Kidney epithelial cell (primary cell): ENCODE measurements around the gene BPIFA3. TPM values are rescaled to one million over a fixed set of nuclear protein-coding genes. Genes with fewer than 3 reads are reported as not detected.

ENCODE experiments used
- DNase-seq: peaks from one replicate; pipeline ENCODE4 v3.0.0-alpha.2; 2010; ENCODE audit warnings: low read depth
- H3K27me3 ChIP-seq: 2 replicates; pipeline ENCODE4 v1.6.0; 2011; ENCODE audit warnings: low read length; ENCODE audit not compliant: control insufficient read depth, insufficient read depth
- H3K36me3 ChIP-seq: 2 replicates; pipeline ENCODE4 v1.5.1; 2011; ENCODE audit warnings: low read length; ENCODE audit not compliant: control insufficient read depth, insufficient read depth
- H3K4me3 ChIP-seq: 2 replicates; pipeline ENCODE4 v1.5.1; 2011; ENCODE audit warnings: low read depth, mild to moderate bottlenecking, control low read depth, low read length
- total RNA-seq: library from RNA; depleted of rRNA; stranded (reverse); fragments of >200 nt; gene quantifications from 2 replicates; pipeline ENCODE4 v1.2.3, GENCODE V29; 2015
- TF ChIP-seq, protein P1 (sequence below): IDR thresholded peaks from 2 replicates; pipeline ENCODE4 v1.5.1; 2011; ENCODE audit warnings: mild to moderate bottlenecking, moderate library complexity, low read length, control low read depth, inconsistent platforms; ENCODE audit not compliant: insufficient read depth, poor library complexity, severe bottlenecking

BPIFA3 gene
- total RNA-seq, 1 donor from 2014 or later, result not detected

DNA sequence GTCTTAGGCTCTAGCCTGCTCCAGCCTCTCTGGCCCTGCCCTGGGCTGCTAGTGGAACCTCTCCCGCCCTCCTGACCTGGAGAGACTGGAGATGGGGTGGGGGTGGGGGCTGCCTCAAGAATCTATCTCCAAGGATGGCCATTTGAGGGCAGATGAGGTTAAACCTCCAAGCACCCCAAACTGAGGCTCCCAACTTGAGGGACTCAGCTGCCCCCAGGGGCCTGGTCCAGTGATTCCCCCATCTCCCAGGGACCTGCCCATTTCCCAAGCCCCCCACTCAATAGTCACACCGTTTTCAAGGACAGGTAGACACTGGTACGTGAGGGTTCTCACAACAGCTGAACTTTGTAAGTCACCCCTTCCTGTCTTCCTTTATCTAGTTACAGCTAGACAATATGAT is 58.7 kb downstream of the BPIFA3 start:
- Histone ChIP-seq H3K36me3 (no peaks in the 10 kb centered on the region), H3K4me3 (no peak overlapping the region), H3K27me3 (peaks cover 6% of the 10 kb centered on the region)
- no peak for DNase-seq
- TF ChIP-seq, protein P1, sequence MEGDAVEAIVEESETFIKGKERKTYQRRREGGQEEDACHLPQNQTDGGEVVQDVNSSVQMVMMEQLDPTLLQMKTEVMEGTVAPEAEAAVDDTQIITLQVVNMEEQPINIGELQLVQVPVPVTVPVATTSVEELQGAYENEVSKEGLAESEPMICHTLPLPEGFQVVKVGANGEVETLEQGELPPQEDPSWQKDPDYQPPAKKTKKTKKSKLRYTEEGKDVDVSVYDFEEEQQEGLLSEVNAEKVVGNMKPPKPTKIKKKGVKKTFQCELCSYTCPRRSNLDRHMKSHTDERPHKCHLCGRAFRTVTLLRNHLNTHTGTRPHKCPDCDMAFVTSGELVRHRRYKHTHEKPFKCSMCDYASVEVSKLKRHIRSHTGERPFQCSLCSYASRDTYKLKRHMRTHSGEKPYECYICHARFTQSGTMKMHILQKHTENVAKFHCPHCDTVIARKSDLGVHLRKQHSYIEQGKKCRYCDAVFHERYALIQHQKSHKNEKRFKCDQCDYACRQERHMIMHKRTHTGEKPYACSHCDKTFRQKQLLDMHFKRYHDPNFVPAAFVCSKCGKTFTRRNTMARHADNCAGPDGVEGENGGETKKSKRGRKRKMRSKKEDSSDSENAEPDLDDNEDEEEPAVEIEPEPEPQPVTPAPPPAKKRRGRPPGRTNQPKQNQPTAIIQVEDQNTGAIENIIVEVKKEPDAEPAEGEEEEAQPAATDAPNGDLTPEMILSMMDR, result no peak

DNA sequence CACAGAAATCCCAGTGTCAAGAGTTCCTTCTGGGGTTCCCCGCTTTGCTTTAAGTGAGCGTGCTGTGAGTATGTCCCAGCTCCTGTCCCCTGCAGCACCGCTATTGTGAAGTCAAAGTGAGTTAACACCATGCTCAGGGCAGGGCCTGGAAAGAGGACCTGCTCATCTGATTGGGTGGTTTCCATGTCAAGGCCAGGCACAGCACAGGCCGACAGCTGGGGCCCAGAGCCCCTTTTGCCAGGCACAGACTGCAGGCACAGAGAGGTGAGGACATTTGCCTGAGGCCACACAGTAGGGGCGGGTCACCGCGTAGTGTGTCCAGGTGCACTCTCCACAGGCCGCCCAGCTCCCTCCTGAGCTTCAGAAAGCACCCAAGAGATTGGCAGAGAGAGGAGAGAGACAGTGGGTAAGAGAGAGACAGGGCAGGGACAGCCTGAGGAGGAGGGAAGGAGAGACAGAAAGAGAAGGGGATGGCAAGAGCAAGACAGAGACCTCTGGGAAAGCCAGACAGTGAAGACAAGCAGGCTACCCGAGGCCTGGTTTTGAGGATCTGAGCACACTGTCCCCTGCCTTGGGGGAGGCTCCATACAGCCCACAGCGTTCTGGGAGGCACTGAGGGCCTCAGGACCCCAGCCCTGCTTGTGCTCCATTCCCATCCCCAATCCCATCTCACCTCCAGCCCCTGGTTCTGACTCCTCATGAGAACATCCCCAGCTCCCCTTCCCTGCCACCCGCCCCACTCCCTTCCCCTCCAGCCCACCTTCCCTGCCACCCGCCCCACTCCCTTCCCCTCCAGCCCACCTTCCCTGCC is 59.4 kb downstream of the BPIFA3 start:
- DNase-seq, result no peak
- Histone ChIP-seq H3K36me3 (no peaks in the 10 kb centered on the region), H3K4me3 (no peak overlapping the region), H3K27me3 (peaks cover 6% of the 10 kb centered on the region)
- TF ChIP-seq, protein P1, result no peak

Other genes with a start within 250 kb of the BPIFA3 start
- not detected in 2 replicates for gene SUN5, start 212.9 kb upstream of the BPIFA3 start, total RNA-seq
- not detected in 2 replicates for gene BPIFB2, start 209.6 kb upstream of the BPIFA3 start, total RNA-seq
- gene BPIFB6, start 185.7 kb upstream of the BPIFA3 start, total RNA-seq, result not detected in 2 replicates
- gene BPIFB3, start 163.4 kb upstream of the BPIFA3 start, total RNA-seq, result not detected in 2 replicates
- not detected in 2 replicates for gene BPIFB4, start 137.7 kb upstream of the BPIFA3 start, total RNA-seq
- not detected in 2 replicates for gene BPIFA2, start 49.2 kb upstream of the BPIFA3 start, total RNA-seq
- not detected in 2 replicates for gene BPIFA1, start 18.6 kb downstream of the BPIFA3 start, total RNA-seq
- not detected in 2 replicates for gene BPIFB1, start 65.9 kb downstream of the BPIFA3 start, total RNA-seq
- 25.3 and 39.4 TPM in 2 replicates for gene CDK5RAP1, start 184.2 kb downstream of the BPIFA3 start, total RNA-seq
- 13.7 and 15.1 TPM in 2 replicates for gene SNTA1, start 226.4 kb downstream of the BPIFA3 start, total RNA-seq